ENCODE measurements around the gene IMP4.

Gene IMP4

GRCh38 chr2:130378206-130378897 is 35.7 kb downstream of the IMP4 start:
- no peak for DNase-seq

DNA sequence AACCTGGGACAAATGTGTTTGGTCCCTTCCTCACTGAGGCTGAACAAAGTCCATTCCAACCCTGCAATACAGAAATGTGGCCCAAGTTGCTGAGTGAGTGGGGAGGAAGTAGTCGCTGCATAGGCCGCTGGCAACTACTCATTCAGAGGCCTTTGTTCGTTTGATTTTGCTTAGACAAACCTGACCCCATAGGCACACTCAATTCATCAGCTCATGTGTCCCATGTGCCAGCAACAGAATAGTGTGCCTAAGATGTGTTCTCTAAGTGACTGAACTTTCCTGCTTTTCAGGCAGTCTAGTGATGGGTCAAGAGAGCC is 36.2 kb downstream of the IMP4 start:
- DNase-seq: no peak

GRCh38 chr2:130380096-130380934 is 37.6 kb downstream of the IMP4 start:
- no peak for DNase-seq

- DNase-seq: no peak
Measured at GRCh38 chr2:130381145-130381544, 38.4 kb downstream of the IMP4 start.

DNA sequence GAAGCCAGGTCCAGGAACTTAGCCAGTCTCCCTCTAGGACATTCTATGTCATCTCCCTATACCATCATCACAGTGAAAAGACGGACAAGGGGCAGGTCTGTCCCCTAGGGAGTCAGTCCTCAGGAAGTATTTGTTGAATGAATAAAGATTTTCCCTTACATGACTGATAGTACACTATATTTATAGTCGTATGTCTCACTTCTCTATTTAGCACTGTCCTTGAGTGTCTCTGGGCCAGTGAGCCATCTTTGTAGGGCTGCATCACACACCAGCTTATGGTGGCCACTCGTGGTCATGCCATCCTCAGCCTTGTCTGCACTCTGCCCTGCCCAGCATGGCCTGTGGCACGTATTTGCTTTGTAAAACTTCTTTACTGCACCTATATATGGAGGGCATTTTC is 38.9 kb downstream of the IMP4 start:
- peak in 1 of 3 donors; percentile 27 for DNase-seq

GRCh38 chr2:130382313-130382917 is 39.7 kb downstream of the IMP4 start:
- no peak for DNase-seq

- peak; percentile 36 to 55 (median 52) for DNase-seq
Measured at GRCh38 chr2:130385709-130386108, 43.0 kb downstream of the IMP4 start.

- DNase-seq: no peak
Measured at GRCh38 chr2:130387071-130387400, 44.3 kb downstream of the IMP4 start.

GRCh38 chr2:130387804-130388203 is 45.1 kb downstream of the IMP4 start:
- no peak for DNase-seq

DNA sequence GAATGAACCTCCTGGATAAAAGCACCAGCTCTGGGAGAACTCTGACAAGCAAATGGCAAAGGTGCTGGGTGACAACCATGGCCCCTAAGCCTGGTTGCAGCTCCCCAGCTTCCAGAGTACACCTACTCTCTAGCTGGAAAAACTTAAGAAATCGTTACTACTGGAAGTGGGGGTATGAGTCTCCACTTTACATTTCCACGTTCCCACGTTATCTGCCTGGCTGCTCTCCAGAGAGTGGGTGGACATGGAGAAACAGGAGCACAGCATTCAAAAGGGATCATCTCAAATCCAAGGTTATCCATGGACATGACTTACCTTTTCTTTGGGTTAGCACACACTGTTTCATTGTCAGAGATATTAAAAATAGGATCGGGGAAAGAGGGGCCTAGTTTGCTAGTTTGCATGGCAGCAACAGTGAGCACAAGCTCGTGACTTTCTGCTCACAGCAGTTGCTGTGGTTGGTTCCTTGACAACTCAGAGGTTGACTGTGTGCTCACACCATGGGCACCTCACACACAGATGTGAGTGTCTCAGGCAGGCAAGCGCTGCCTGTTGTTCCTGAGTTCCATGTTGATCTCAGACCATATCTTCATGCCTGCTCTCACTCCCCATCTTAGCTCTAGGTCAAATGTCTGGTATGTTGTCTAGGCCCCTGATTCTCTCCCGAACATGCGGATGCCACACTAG is 45.7 kb downstream of the IMP4 start:
- DNase-seq: no peak

- peak; percentile 42 to 55 (median 51) for DNase-seq
Measured at GRCh38 chr2:130389358-130389757, 46.7 kb downstream of the IMP4 start.

- DNase-seq: no peak
Measured at GRCh38 chr2:130389783-130390182, 47.1 kb downstream of the IMP4 start.

- peak; percentile 53 to 58 (median 57) for DNase-seq
Measured at GRCh38 chr2:130390460-130391057, 47.9 kb downstream of the IMP4 start.

DNA sequence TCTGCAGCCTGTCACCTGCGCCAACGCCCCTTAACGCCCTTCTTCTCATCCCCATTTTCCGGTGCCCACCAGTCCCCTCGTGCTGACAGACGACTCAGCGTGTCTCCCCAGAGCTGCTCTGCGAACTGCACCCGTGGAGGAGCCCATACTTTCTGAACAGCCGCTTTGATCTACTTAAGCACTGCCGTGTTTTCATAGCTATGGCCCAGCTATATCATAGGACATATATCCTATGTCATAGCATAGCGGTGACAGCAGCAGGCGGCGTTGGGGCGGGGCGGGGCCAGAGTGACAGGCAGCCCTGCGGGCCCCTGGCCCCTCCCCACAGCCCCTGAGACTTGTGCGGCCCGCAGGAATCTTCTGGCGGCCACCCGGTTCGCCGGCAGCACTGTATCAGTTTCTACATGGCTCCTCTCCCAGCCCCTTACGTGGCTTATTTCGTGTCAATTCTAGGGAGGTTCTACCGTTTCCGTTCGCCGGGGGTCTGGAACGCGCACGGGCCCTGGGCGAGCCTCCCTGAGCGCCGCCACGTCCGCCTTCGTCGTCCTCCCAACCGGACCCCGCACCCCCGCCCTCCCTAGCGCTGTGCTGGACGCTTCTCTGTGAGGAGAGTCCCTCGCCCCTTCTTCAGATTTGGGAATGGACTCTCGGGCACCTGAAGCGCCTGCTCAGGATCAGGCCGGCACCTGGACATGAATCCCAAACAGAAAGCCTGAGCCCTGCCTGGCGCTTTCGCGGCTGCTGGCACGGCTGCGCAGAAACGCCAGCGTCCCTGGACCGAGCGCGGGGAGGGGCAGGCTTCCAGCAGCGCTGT is 48.6 kb downstream of the IMP4 start:
- peak; percentile 61 to 88 (median 78) for DNase-seq

GRCh38 chr2:130391872-130392670 is 49.4 kb downstream of the IMP4 start:
- peak; percentile 16 to 27 (median 26) for DNase-seq

DNA sequence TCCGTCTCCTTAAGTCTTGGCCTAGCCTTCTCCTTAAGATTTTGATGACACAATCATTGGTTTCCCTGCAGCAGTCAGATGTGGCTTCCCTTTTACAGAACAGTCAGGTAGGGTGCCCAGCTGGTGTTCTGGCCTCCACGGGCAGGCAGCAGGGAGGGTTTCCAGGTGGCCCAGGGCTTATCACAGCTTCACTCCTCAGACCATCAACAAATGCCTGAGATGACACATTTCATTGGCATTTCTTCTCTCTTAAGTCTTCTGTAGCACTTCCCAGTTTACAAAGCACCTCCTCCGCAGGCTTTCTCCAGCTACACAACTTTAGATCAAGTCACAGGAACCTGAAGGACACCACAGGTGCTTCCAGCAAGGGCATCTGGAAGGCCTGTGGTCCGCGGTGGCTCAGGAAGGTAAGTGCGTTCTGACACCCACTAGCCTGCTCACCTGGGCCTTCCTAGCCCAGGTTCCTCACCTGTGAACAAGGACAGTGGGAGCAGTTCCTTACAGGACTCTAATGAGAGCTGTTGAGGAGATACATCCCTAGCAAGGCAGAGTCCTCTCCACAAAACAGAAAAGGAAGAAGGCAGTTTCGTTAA is 50.7 kb downstream of the IMP4 start:
- no peak for DNase-seq

Measured in suppressor macrophage treated with lipopolysaccharide for 1 hour (primary cell).